ENCODE data around the gene SMARCA4. TPM values are rescaled to one million over a fixed set of nuclear protein-coding genes. Genes with fewer than 3 reads are reported as not detected.
"Not testable (repeated sequence)": the region's sequence is repeated elsewhere in the genome, so short reads cannot be mapped to it uniquely, and the experiment has no call there.

The SMARCA4 gene
- total RNA-seq, 2 experiments from 2014 or later, result 89.8 to 97.6 TPM

DNA sequence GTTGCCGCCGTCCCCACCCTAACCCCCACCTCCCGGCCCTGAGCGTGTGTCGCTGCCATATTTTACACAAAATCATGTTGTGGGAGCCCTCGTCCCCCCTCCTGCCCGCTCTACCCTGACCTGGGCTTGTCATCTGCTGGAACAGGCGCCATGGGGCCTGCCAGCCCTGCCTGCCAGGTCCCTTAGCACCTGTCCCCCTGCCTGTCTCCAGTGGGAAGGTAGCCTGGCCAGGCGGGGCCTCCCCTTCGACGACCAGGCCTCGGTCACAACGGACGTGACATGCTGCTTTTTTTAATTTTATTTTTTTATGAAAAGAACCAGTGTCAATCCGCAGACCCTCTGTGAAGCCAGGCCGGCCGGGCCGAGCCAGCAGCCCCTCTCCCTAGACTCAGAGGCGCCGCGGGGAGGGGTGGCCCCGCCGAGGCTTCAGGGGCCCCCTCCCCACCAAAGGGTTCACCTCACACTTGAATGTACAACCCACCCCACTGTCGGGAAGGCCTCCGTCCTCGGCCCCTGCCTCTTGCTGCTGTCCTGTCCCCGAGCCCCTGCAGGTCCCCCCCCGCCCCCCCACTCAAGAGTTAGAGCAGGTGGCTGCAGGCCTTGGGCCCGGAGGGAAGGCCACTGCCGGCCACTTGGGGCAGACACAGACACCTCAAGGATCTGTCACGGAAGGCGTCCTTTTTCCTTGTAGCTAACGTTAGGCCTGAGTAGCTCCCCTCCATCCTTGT lies 38.8 kb upstream of the SMARCA4 start:
- CTCF ChIA-PET, result no interaction called here
- Mint-ChIP-seq H3K36me3 (ENCODE audit: low read depth) (peaks cover 7% of the 10 kb centered on the region), H3K4me1 (peaks cover under 1% of the 10 kb centered on the region), H3K27ac (no peak overlapping the region), H3K9me3 (no peaks in the 10 kb centered on the region), H3K27me3 (no peaks in the 10 kb centered on the region), H3K4me3 (no peak overlapping the region)
- no peak for DNase-seq
- POLR2A ChIA-PET, result no interaction called here

DNA sequence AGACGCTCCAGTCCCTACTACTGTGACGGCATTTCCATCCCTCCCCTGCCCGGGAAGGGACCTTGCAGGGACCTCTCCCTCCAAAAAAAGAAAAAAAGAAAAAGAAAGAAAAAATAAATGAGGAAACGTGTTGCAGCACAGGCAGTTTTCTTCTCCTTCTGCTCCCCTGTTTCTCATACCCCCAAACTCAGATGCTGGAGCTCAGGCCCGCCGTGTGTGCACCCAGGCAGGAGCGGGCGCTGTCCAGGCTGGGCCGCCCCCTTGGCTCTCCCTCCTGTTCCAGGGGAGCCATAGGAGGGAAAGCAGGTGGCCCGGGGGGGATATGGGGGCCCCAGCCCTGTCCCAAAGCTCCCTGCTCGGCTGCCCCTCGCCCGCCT lies 38.2 kb upstream of the SMARCA4 start:
- no peak overlapping the region for H3K27ac Mint-ChIP-seq
- H3K9me3 Mint-ChIP-seq, result no peaks in the 10 kb centered on the region
- DNase-seq, result no peak
- peaks cover 6% of the 10 kb centered on the region for H3K4me1 Mint-ChIP-seq
- POLR2A ChIA-PET, result no interaction called here
- CTCF ChIA-PET, result no interaction called here
- H3K36me3 Mint-ChIP-seq (ENCODE audit: low read depth), result peaks cover 7% of the 10 kb centered on the region
- no peak overlapping the region for H3K4me3 Mint-ChIP-seq
- no peaks in the 10 kb centered on the region for H3K27me3 Mint-ChIP-seq

DNA sequence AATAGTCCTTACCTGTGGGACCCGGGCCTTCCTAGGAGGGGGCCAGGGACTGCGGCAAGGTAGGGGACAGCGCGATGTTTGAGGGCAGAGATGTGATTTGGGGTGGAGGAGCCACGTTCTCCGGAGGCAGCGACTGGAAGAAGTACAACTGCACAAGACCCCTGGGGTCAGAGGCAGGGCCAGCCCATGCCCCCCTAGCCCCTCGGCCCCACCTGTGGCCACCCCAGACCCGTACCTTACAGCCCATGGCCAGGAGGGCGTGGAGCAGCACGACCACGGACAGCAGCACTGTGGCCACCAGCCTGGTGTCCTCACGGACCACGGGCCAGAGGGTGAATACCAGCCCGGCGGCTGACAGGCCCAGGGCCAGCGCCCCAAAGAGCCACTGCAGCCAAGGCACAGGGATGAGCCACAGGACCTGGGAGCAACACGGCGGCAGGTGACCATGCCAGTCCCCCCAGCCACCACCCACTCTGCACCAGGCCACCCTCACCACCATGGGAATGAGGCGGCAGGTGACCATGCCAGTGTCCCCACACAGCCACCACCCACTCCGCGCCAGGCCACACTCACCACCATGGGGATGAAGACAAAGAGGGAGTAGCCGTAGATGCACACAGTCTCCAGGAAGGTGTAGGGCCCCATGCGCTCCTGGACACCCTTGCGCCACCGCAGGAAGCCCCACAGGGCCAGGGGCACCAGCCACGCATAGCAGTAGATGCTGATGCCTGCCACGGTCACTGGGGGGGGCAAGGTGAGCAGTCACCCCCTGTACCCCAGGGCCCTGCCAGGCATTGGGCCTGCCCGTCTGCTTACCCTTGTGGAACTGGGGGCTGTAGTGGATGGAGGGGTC lies 37.3 kb upstream of the SMARCA4 start:
- CTCF ChIA-PET, result no interaction called here
- H3K36me3 Mint-ChIP-seq (ENCODE audit: low read depth), result peaks cover 7% of the 10 kb centered on the region

DNA sequence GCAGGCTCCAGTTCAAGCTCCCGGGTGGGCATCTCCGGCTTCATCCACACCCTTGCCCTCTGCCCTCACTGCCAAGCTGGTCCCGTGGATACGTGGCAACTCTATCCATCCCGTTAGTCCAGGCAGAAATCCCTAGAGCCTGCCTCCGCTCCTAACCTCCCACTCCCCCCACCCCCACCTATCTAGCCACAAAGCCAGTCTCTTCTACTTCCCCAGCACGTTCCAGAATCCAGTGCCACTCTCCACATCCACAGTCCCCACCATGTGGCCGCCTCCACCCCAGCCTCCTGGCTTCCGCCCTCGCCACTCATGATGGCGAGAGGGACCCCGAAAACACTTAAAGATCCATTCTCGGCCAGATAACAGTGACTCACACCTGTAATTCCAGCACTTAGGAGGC lies 36.2 kb upstream of the SMARCA4 start:
- CTCF ChIA-PET, result no interaction called here

More for the DNA sequence above, 37.3 kb upstream of the SMARCA4 start:
- H3K27me3 Mint-ChIP-seq, result no peaks in the 10 kb centered on the region
- no peak overlapping the region for H3K4me3 Mint-ChIP-seq
- peaks cover 12% of the 10 kb centered on the region for H3K4me1 Mint-ChIP-seq
- no peak overlapping the region for H3K27ac Mint-ChIP-seq
- POLR2A ChIA-PET, result no interaction called here
- DNase-seq, result no peak
- no peaks in the 10 kb centered on the region for H3K9me3 Mint-ChIP-seq

DNA sequence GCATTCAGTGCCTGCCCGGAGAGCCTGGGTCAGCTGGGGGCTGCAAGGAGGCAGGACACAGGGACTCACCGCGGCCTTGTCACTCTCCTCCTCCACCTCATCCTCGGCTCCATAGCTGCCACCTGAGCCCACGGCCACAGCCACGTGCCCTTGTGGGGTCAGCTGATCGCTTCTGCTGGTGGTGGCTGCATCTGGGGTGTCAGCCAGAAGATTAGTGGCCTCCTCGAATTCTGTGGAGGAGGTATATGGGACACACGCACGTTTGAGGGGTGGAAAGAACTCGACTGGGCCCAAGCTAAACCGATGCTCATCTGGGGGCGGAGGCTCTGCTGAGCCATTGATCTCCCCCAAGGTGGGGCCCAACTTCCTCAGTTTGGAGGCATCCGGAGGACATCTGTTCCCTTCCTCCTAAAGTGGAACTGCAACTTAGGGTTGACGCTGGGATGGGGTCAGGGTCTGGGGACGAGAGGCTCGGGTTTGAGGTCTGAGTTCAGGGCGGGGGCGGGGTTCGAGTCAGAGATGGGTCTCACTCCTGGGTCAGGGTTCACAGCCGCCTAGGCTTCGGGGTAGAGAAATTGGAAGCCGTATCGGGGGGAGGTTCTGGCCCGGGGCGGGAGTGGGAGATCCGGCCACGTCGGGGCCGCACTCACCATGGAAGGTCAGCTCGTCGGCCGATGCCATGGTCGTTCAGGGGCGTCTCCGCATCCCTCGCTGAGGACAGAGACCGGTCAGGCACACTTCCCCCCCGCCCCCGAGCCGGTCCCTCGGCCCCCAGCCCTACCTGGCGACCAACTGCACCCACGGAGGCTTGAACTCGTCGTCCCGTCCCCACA lies 32.9 kb upstream of the SMARCA4 start:
- Mint-ChIP-seq H3K4me1 (peaks cover 32% of the 10 kb centered on the region), H3K4me3 (peak overlapping the region; percentile 94), H3K9me3 (no peaks in the 10 kb centered on the region), H3K36me3 (ENCODE audit: low read depth) (peaks cover 19% of the 10 kb centered on the region), H3K27ac (peak overlapping the region; percentile 85), H3K27me3 (no peaks in the 10 kb centered on the region)
- ChIA-PET CTCF (interaction anchor here (0.5 to 1.2 kb wide), 5 partner anchors 9 to 92 kb away, joined by 3 to 7 read pairs (median 3); partner anchors contain the start of gene TMED1), POLR2A (no interaction called here)
- no peak for DNase-seq

More for the DNA sequence above, 36.2 kb upstream of the SMARCA4 start:
- Mint-ChIP-seq H3K27me3 (no peaks in the 10 kb centered on the region), H3K4me1 (peaks cover 17% of the 10 kb centered on the region), H3K27ac (no peak overlapping the region), H3K36me3 (ENCODE audit: low read depth) (peaks cover 11% of the 10 kb centered on the region), H3K4me3 (no peak overlapping the region), H3K9me3 (no peaks in the 10 kb centered on the region)
- POLR2A ChIA-PET, result no interaction called here
- DNase-seq, result no peak

DNA sequence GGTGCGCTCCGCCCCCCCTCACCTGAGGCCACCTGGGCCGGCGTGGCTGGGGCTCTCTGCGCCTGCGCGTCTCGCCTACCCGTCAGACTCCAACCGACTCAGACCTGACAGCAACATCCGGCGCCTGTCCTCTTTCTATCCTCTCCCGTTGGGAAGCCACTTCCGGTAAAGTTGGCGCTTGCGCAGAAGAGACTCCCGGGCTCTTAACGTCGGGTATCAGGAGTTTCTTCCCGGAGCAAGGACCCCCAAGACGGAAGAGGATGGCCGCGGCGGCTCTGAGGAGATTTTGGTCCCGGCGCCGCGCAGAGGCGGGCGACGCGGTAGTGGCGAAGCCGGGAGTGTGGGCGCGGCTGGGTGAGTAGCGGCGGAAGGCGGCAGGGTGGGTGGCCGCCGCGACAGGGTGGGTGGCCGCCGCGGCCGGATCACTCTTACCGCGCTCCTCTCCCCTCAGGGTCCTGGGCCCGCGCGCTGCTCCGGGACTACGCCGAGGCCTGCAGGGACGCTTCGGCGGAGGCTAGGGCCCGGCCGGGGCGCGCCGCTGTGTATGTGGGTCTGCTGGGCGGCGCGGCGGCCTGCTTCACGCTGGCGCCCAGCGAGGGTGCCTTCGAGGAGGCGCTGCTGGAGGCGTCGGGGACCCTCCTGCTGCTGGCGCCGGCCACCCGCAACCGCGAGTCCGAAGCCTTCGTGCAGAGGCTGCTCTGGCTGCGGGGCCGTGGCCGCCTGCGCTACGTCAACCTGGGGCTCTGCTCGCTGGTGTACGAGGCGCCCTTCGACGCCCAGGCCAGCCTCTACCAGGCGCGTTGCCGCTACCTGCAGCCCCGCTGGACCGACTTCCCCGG lies 32.0 kb upstream of the SMARCA4 start, which contains the start of the genes TIMM29 and YIPF2:
TIMM29 (plus strand) TSS at position 249 of the 839 bp plus-strand sequence; CDS start at position 261, 12 bp downstream.
YIPF2 (minus strand) TSS at position 77 of the 839 bp plus-strand sequence. CDS start 229 bp downstream, outside the sequence.
- peak within 1 kb of the TSS; percentile 85 for H3K27ac Mint-ChIP-seq
- H3K4me3 Mint-ChIP-seq, result peak within 1 kb of the TSS; percentile 94
- POLR2A ChIA-PET, result no interaction called here
- peaks cover 32% of the 10 kb centered on the region for H3K4me1 Mint-ChIP-seq
- H3K27me3 Mint-ChIP-seq, result no peaks in the 10 kb centered on the region
- DNase-seq, result peak; percentile 93
- CTCF ChIA-PET, result interaction anchor here (1.5 to 3.7 kb wide), 2 partner anchors 13 to 65 kb away, joined by 3 to 19 read pairs; no protein-coding TSS in a partner anchor
- peaks cover 19% of the 10 kb centered on the region for H3K36me3 Mint-ChIP-seq (ENCODE audit: low read depth)
- H3K9me3 Mint-ChIP-seq, result no peaks in the 10 kb centered on the region

DNA sequence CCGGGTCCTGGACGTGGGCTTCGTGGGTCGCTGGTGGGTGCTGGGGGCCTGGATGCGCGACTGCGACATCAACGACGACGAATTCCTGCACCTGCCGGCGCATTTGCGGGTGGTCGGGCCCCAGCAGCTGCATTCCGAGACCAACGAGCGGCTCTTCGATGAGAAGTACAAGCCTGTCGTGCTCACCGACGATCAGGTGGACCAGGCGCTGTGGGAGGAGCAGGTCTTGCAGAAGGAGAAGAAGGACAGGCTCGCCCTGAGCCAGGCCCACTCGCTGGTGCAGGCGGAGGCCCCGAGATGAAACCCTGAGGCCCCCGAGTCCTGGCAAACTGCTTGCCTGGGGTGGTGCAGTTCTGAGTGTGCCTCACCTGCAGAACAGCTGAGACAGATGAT lies 31.4 kb upstream of the SMARCA4 start:
- Mint-ChIP-seq H3K4me3 (peak overlapping the region; percentile 94), H3K27ac (peak overlapping the region; percentile 58), H3K36me3 (ENCODE audit: low read depth) (peaks cover 19% of the 10 kb centered on the region), H3K27me3 (no peaks in the 10 kb centered on the region), H3K4me1 (peaks cover 32% of the 10 kb centered on the region), H3K9me3 (no peaks in the 10 kb centered on the region)
- no peak for DNase-seq
- ChIA-PET POLR2A (interaction anchor here (1.1 kb wide), 1 partner anchor 31 kb away, joined by 3 read pairs; the partner anchor contains the start of gene SMARCA4), CTCF (interaction anchor here (0.6 to 3.7 kb wide), 5 partner anchors 13 to 65 kb away, joined by 3 to 19 read pairs (median 3); no protein-coding TSS in a partner anchor)

DNA sequence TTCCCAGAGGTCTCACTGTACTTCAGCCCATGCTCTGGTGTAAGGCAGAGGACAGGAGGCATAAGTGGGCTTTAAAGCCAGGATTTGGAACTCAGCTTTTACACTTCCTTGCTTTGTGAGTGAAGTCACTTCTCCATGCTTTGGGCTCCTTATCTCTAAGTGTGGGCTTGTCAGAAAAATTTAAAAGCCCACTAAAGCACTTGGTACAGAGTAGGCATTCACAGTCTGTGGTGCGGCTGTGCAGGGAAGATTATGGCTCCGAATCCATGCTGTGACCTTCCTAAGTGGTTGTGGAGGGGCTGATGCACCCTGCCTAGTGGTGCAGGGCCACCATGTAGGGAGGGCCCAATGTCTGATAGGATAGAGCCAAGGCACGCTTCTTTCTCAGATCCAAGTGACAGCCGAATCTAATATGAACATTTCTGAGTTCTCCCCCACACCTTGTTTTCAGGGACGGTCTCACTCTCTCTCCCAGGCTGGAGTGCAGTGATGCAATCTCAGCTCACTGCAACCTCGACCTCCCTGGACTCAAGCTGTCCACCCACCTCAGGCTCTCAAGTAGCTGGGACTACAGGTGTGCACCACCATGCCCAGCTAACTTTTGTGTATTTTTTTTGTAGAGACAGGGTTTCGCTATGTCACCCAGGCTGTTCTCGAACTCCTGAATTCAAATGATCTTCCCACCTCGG lies 25.3 kb upstream of the SMARCA4 start:
- no peaks in the 10 kb centered on the region for H3K27me3 Mint-ChIP-seq
- POLR2A ChIA-PET, result interaction anchor here (1.9 kb wide), 1 partner anchor 26 kb away, joined by 5 read pairs; the partner anchor contains the start of gene SMARCA4

DNA sequence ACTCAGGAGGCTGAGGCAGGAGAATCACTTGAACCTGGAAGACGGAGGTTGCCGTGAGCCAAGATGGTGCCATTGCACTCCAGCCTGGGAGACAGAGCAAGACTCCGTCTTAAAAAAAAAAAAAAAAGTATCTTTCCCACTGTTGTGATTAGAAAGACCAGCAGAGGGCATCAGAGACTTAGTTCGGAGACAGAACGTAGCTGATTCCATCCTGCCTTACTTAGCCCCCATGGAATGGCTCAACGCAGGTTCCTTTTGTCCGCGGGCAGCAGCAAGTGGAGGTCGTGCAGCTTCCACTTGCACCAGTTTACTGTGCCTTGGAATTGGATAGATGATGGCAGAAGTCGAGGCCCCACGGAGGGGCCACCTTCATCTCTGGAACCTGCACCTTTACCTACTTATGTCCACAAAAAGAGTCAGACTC lies 24.2 kb upstream of the SMARCA4 start:
- H3K36me3 Mint-ChIP-seq (ENCODE audit: low read depth), result peaks cover 4% of the 10 kb centered on the region
- ChIA-PET POLR2A (interaction anchor here (0.6 to 1.9 kb wide), 2 partner anchors 25 to 56 kb away, joined by 3 to 5 read pairs; partner anchors contain the start of gene SMARCA4), CTCF (interaction anchor here (0.6 to 1.9 kb wide), 27 partner anchors 8 to 208 kb away, joined by 3 to 11 read pairs (median 4); partner anchors contain the start of genes LDLR, SMARCA4 and TMED1)
- peak; percentile 32 for DNase-seq
- no peak overlapping the region for H3K4me3 Mint-ChIP-seq
- no peak overlapping the region for H3K27ac Mint-ChIP-seq
- peaks cover 12% of the 10 kb centered on the region for H3K4me1 Mint-ChIP-seq
- H3K9me3 Mint-ChIP-seq, result no peaks in the 10 kb centered on the region
- H3K27me3 Mint-ChIP-seq, result no peaks in the 10 kb centered on the region

More for the DNA sequence above, 25.3 kb upstream of the SMARCA4 start:
- no peak for DNase-seq
- H3K4me1 Mint-ChIP-seq, result peaks cover 16% of the 10 kb centered on the region
- CTCF ChIA-PET, result interaction anchor here (0.6 to 1.9 kb wide), 10 partner anchors 10 to 190 kb away, joined by 3 to 6 read pairs (median 4); partner anchors contain the start of genes LDLR and SMARCA4
- peaks cover 9% of the 10 kb centered on the region for H3K36me3 Mint-ChIP-seq (ENCODE audit: low read depth)
- H3K27ac Mint-ChIP-seq, result no peak overlapping the region
- no peaks in the 10 kb centered on the region for H3K9me3 Mint-ChIP-seq
- no peak overlapping the region for H3K4me3 Mint-ChIP-seq

DNA sequence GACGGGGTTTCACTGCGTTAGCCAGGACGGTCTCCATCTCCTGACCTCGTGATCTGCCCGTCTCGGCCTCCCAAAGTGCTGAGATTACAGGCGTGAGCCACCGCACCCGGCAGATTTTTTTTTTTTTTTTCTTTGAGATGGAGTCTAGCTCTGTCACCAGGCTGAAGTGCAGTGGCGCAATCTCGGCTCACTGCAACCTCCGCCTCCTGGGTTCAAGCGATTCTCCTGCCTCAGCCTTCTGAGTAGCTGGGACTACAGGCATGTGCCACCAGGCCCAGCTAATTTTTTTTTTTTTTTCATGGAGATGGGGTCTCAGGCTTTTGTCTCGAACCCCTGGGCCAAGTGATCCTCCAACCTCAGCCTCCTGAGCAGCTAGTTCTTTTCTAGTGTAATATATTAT lies 19.2 kb upstream of the SMARCA4 start:
- H3K4me3 Mint-ChIP-seq; H3K27me3 Mint-ChIP-seq; DNase-seq; H3K27ac Mint-ChIP-seq; H3K9me3 Mint-ChIP-seq; H3K36me3 Mint-ChIP-seq (ENCODE audit: low read depth): not testable (repeated sequence)
- CTCF ChIA-PET, result interaction anchor here (0.7 to 2.3 kb wide), 20 partner anchors 8 to 223 kb away, joined by 3 to 19 read pairs (median 7); partner anchors contain the start of gene SMARCA4
- POLR2A ChIA-PET, result interaction anchor here (0.6 to 1.3 kb wide), 2 partner anchors 11 to 61 kb away, joined by 3 to 5 read pairs; no protein-coding TSS in a partner anchor
- H3K4me1 Mint-ChIP-seq, result peaks cover 14% of the 10 kb centered on the region

DNA sequence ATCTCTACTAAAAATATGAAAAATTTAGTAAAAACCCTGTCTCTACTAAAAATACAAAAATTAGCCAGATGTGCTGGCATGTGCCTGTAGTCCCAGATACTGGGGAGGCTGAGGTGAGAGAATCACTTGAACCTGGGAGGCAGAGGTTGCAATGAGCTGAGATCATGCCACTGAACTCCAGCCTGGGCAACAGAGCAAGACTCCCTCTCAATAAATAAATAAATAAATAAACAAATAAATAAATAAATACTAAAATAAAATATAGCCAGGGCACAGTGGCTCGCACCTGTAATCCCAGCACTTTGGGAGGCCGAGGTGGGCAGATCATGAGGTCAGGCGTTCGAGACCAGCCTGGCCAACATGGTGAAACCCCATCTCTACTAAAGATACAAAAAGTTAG lies 17.4 kb upstream of the SMARCA4 start:
- H3K4me3 Mint-ChIP-seq, POLR2A ChIA-PET: not testable (repeated sequence)
- CTCF ChIA-PET, result interaction anchor here (1.0 to 2.3 kb wide), 3 partner anchors 13 to 93 kb away, joined by 3 to 19 read pairs (median 5); no protein-coding TSS in a partner anchor

More for the DNA sequence above, 17.4 kb upstream of the SMARCA4 start:
- not testable (repeated sequence) for H3K27me3 Mint-ChIP-seq; H3K36me3 Mint-ChIP-seq (ENCODE audit: low read depth); H3K27ac Mint-ChIP-seq; DNase-seq; H3K9me3 Mint-ChIP-seq
- peaks cover 12% of the 10 kb centered on the region for H3K4me1 Mint-ChIP-seq

Measured in activated CD4-positive, alpha-beta memory T cell treated with anti-CD3 and anti-CD28 coated beads, Interleukin-2, amount 10 ng/mL, durations not matched to agents 7 days and 5 days (primary cell).